HG02763 (cell line): ENCODE measurements around the gene ZFAND3.

Source experiments
- ATAC-seq: cut with Tn5 transposase; IDR thresholded peaks from one replicate; pipeline ENCODE4 v1.9.1; 2021; ENCODE audit warnings: mild to moderate bottlenecking, moderate library complexity; ENCODE audit not compliant: unreplicated experiment

The ZFAND3 gene

GRCh38 chr6:37965964-37966676 is 146.6 kb downstream of the ZFAND3 start:
- ATAC-seq, result peak; percentile 64

GRCh38 chr6:37966801-37967200 is 147.3 kb downstream of the ZFAND3 start:
- no peak for ATAC-seq

- ATAC-seq, result no peak
These were observed 148.1 kb downstream of the ZFAND3 start for GRCh38 chr6:37967651-37968050.

GRCh38 chr6:37971266-37971665 is 151.7 kb downstream of the ZFAND3 start:
- ATAC-seq, result no peak

- ATAC-seq, result no peak
These were observed 152.3 kb downstream of the ZFAND3 start for GRCh38 chr6:37971711-37972390.

GRCh38 chr6:37972994-37973757 is 153.6 kb downstream of the ZFAND3 start:
- no peak for ATAC-seq

- no peak for ATAC-seq
These were observed 154.9 kb downstream of the ZFAND3 start for GRCh38 chr6:37974381-37974780.

- no peak for ATAC-seq
These were observed 155.4 kb downstream of the ZFAND3 start for GRCh38 chr6:37974943-37975342.

GRCh38 chr6:37977715-37978114 is 158.2 kb downstream of the ZFAND3 start:
- ATAC-seq, result no peak

GRCh38 chr6:37979392-37980221 is 160.1 kb downstream of the ZFAND3 start:
- no peak for ATAC-seq

- no peak for ATAC-seq
These were observed 160.7 kb downstream of the ZFAND3 start for GRCh38 chr6:37980222-37980595.

- ATAC-seq, result no peak
These were observed 162.1 kb downstream of the ZFAND3 start for GRCh38 chr6:37981626-37982025.

- no peak for ATAC-seq
These were observed 162.8 kb downstream of the ZFAND3 start for GRCh38 chr6:37982317-37982716.

- ATAC-seq, result no peak
These were observed 164.4 kb downstream of the ZFAND3 start for GRCh38 chr6:37983720-37984501.

GRCh38 chr6:37984578-37984977 is 165.1 kb downstream of the ZFAND3 start:
- ATAC-seq, result no peak

GRCh38 chr6:37985355-37985754 is 165.8 kb downstream of the ZFAND3 start:
- no peak for ATAC-seq

GRCh38 chr6:37987018-37987417 is 167.5 kb downstream of the ZFAND3 start:
- ATAC-seq, result no peak

- ATAC-seq, result no peak
These were observed 168.0 kb downstream of the ZFAND3 start for GRCh38 chr6:37987559-37987958.

GRCh38 chr6:37988127-37988526 is 168.6 kb downstream of the ZFAND3 start:
- ATAC-seq, result no peak

GRCh38 chr6:37988696-37989095 is 169.2 kb downstream of the ZFAND3 start:
- ATAC-seq, result no peak
